ENCODE measurements around the gene HOXB2. TPM values are rescaled to one million over a fixed set of nuclear protein-coding genes. Genes with fewer than 3 reads are reported as not detected.

The HOXB2 gene
- total RNA-seq (2014; rRNA removed; shearing (Covaris generic)) = not detected in 2 replicates
- 0.37 TPM in 1 of 2 replicates, not detected in the other for polyA plus RNA-seq (2016; fragmentation: Nextera tagmentation; extraction: Ambion mirVana)
- long read RNA-seq = 0 reads

DNA sequence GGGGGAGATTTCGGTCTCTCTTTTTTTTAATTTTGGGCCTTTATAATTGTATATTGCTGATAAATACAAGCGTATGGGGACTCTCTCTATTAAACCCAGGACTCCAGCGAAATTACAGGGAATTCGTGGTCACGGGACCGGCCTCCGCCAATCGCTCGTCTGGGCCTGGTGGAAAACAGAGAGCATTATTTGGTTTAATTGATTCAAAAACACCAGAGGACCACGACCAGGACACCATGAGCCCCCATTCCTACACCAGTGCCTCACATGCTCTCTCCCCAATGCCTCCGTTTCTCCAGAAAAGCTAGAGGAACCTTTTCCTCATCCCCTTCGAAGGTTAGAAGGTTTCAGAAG lies at the start of gene HOXB2:
Gene HOXB2, minus strand, starts transcription at position 88 of the 354 bp plus-strand sequence. CDS start 198 bp downstream, outside the sequence.
- peak within 1 kb of the TSS; percentile 47 for H3K4me3 ChIP-seq
- no peak for ATAC-seq
- Mint-ChIP-seq H3K27ac (no peak within 1 kb of the TSS), H3K4me1 (peaks cover 70% of the 10 kb centered on the region), H3K9me3 (peaks cover 3% of the 10 kb centered on the region), H3K4me3 (peak within 1 kb of the TSS; percentile 55), H3K36me3 (ENCODE audit: low read depth) (peaks cover 4% of the 10 kb centered on the region; the same call in 1 of the 3 replicates), H3K27me3 (ENCODE audit: insufficient read depth, low read depth, poor library complexity) (peaks cover 98% of the 10 kb centered on the region)
- no peak within 1 kb of the TSS for H2AFZ ChIP-seq
- H3K27me3 ChIP-seq (ENCODE audit: insufficient read depth) = peaks cover 100% of the 10 kb centered on the region
- H3K27ac ChIP-seq (ENCODE audit: low read depth) = no peak within 1 kb of the TSS
- H3K9me2 ChIP-seq (ENCODE audit: insufficient read depth) = no peaks in the 10 kb centered on the region
- H3K79me2 ChIP-seq (replicated peaks; ENCODE audit: insufficient read depth) = no peaks in the 10 kb centered on the region
- TF ChIP-seq EZH2 (IDR thresholded peaks at IDR 0.05; ENCODE audit: low read depth, unreplicated experiment) (no peak), CTCF (conservative IDR thresholded peaks at IDR 0.05; ENCODE audit: low read depth in 2 of 2) (no peak), JUNB (IDR thresholded peaks at IDR 0.05; ENCODE audit: unreplicated experiment) (no peak), REST (IDR thresholded peaks at IDR 0.05; ENCODE audit: unreplicated experiment) (no peak), EZH2phosphoT487 (IDR thresholded peaks at IDR 0.05; ENCODE audit: unreplicated experiment) (no peak), ETS1 (IDR thresholded peaks at IDR 0.05) (no peak), ZNF331 (CRISPR knock-in tag; IDR thresholded peaks at IDR 0.05; ENCODE audit: low read depth) (no peak), NANOG (IDR thresholded peaks at IDR 0.05; ENCODE audit: borderline replicate concordance) (no peak), STAT1 (IDR thresholded peaks at IDR 0.05; ENCODE audit: unreplicated experiment) (no peak), ZNF114 (CRISPR knock-in tag; IDR thresholded peaks at IDR 0.05) (no peak)
- H3K36me3 ChIP-seq (ENCODE audit: insufficient read depth) = no peaks in the 10 kb centered on the region; the same call in 1 of the 2 replicates
- DNase-seq (ENCODE audit: low spot score) = peak; percentile 49
- peaks cover 89% of the 10 kb centered on the region for H3K4me1 ChIP-seq (ENCODE audit: insufficient read depth)
- peaks cover 18% of the 10 kb centered on the region for H4K20me1 ChIP-seq (replicated peaks; ENCODE audit: insufficient read depth)
- peak within 1 kb of the TSS; percentile 74 for H3K4me2 ChIP-seq
- peaks cover 33% of the 10 kb centered on the region for H3F3A ChIP-seq (replicated peaks; ENCODE audit: low read depth)

All from GM23338 (cell line).